GM23338 (cell line): ENCODE results near the gene DYNLT2B. TPM values are rescaled to one million over a fixed set of nuclear protein-coding genes. Genes with fewer than 3 reads are reported as not detected.

Experiments used
- ATAC-seq: fragments of 200-7000 bp; cut with Tn5 transposase; 3 replicates; pipeline ENCODE4 v1.9.1; 2020
- DNase-seq: peaks from one replicate; pipeline ENCODE4 v3.0.0-alpha.2; 2015; ENCODE audit warnings: low spot score
- H2AFZ ChIP-seq: fragments of 200-600 bp; sonication (generic); 2 replicates; pipeline ENCODE4 v1.8.0; 2016; ENCODE audit warnings: antibody characterized with exemption, mild to moderate bottlenecking, moderate library complexity
- H3F3A ChIP-seq: fragments of 200-600 bp; sonication (generic); replicated peaks from 2 replicates; pipeline ENCODE4 v1.8.0; 2017; ENCODE audit warnings: antibody characterized with exemption, mixed run types, low read depth
- H3K27ac ChIP-seq: fragments of 200-600 bp; sonication (generic); 2 replicates; pipeline ENCODE4 v1.6.1; 2016; ENCODE audit warnings: low read depth
- H3K27me3 ChIP-seq: fragments of 200-600 bp; sonication (generic); 2 replicates; pipeline ENCODE4 v1.8.0; 2016; ENCODE audit warnings: mild to moderate bottlenecking, mixed run types, moderate library complexity; ENCODE audit not compliant: insufficient read depth
- H3K36me3 ChIP-seq: fragments of 200-600 bp; sonication (generic); 2 replicates; pipeline ENCODE4 v1.8.0; 2016; ENCODE audit warnings: mild to moderate bottlenecking; ENCODE audit not compliant: insufficient read depth
- H3K4me1 ChIP-seq: fragments of 200-600 bp; sonication (generic); 2 replicates; pipeline ENCODE4 v1.8.0; 2016; ENCODE audit warnings: mild to moderate bottlenecking, moderate library complexity; ENCODE audit not compliant: insufficient read depth
- H3K4me2 ChIP-seq: fragments of 200-600 bp; sonication (generic); 2 replicates; pipeline ENCODE4 v1.7.1; 2017; ENCODE audit warnings: mixed run types
- H3K4me3 ChIP-seq: fragments of 200-600 bp; sonication (generic); 2 replicates; pipeline ENCODE4 v1.6.1; 2016; ENCODE audit warnings: mixed run types
- H3K79me2 ChIP-seq: fragments of 200-600 bp; sonication (generic); replicated peaks from 2 replicates; pipeline ENCODE4 v1.8.0; 2017; ENCODE audit warnings: mild to moderate bottlenecking; ENCODE audit not compliant: insufficient read depth
- H3K9me2 ChIP-seq: fragments of 200-600 bp; sonication (generic); 2 replicates; pipeline ENCODE4 v1.8.0; 2017; ENCODE audit not compliant: insufficient read depth
- H4K20me1 ChIP-seq: fragments of 200-600 bp; sonication (generic); replicated peaks from 2 replicates; pipeline ENCODE4 v1.8.0; 2017; ENCODE audit warnings: mild to moderate bottlenecking; ENCODE audit not compliant: insufficient read depth
- H3K27ac Mint-ChIP-seq: 2 replicates; pipeline ENCODE4 v1.8.0; 2020; ENCODE audit warnings: inconsistent platforms, mild to moderate bottlenecking, moderate library complexity, mixed read lengths
- H3K27me3 Mint-ChIP-seq: 3 replicates; pipeline ENCODE4 v1.8.0; 2022; ENCODE audit warnings: low read depth, mild to moderate bottlenecking, moderate library complexity, mixed read lengths, inconsistent platforms; ENCODE audit not compliant: insufficient read depth, poor library complexity
- H3K36me3 Mint-ChIP-seq: 3 replicates; pipeline ENCODE4 v1.8.0; 2021; ENCODE audit warnings: low read depth, mild to moderate bottlenecking, inconsistent platforms, moderate library complexity, mixed read lengths
- H3K4me1 Mint-ChIP-seq: 3 replicates; pipeline ENCODE4 v1.8.0; 2020; ENCODE audit warnings: mild to moderate bottlenecking, inconsistent platforms, mixed read lengths
- H3K4me3 Mint-ChIP-seq: 3 replicates; pipeline ENCODE4 v1.8.0; 2021; ENCODE audit warnings: moderate library complexity, mild to moderate bottlenecking, inconsistent platforms, mixed read lengths
- H3K9me3 Mint-ChIP-seq: 3 replicates; pipeline ENCODE4 v1.8.0; 2020; ENCODE audit warnings: moderate library complexity, mild to moderate bottlenecking, inconsistent platforms, mixed read lengths
- CTCF ChIP-seq, 2 experiments: fragments of 200-600 bp in 1 of 2; sonication (generic) in 1 of 2; conservative IDR thresholded peaks; 2 replicates each; pipeline versions ENCODE4 v1.5.1 to v1.6.1; 2016 to 2017; ENCODE audit warnings: antibody characterized with exemption in 2 of 2, low read depth in 2 of 2, mild to moderate bottlenecking in 2 of 2, moderate library complexity in 1 of 2
- EZH2phosphoT487 ChIP-seq: fragments of 200-600 bp; sonication (generic); IDR thresholded peaks from one replicate; pipeline ENCODE4 v1.8.1; 2018; ENCODE audit warnings: antibody characterized with exemption; ENCODE audit not compliant: unreplicated experiment
- JUNB ChIP-seq: IDR thresholded peaks from one replicate; pipeline ENCODE4 v1.6.1; 2016; ENCODE audit warnings: antibody characterized with exemption; ENCODE audit not compliant: unreplicated experiment
- NANOG ChIP-seq: IDR thresholded peaks from 2 replicates; pipeline ENCODE4 v1.6.1; 2016; ENCODE audit warnings: antibody characterized with exemption, borderline replicate concordance
- POLR2AphosphoS5 ChIP-seq: IDR thresholded peaks from 2 replicates; pipeline ENCODE4 v1.6.1; 2016; ENCODE audit warnings: antibody characterized with exemption, low read depth
- REST ChIP-seq: IDR thresholded peaks from one replicate; pipeline ENCODE4 v1.6.1; 2018; ENCODE audit warnings: antibody characterized with exemption; ENCODE audit not compliant: unreplicated experiment
- STAT1 ChIP-seq: IDR thresholded peaks from one replicate; pipeline ENCODE4 v1.6.1; 2016; ENCODE audit warnings: antibody characterized with exemption; ENCODE audit not compliant: unreplicated experiment
- ZNF331 ChIP-seq: fragments of 250-450 bp; sonication (Bioruptor Pico); IDR thresholded peaks from 2 replicates; pipeline ENCODE4 v1.5.0; 2020; ENCODE audit warnings: low read depth, mild to moderate bottlenecking, moderate library complexity
- polyA plus RNA-seq: library from polyadenylated mRNA; unstranded; fragments of >200 nt; fragmentation: Nextera tagmentation; extraction: Ambion mirVana; gene quantifications from 2 replicates; pipeline ENCODE4 v1.2.1, GENCODE V29; 2016
- total RNA-seq: library from RNA; depleted of rRNA; stranded (reverse); fragments of >200 nt; shearing (Covaris generic); gene quantifications from 2 replicates; pipeline ENCODE4 v1.2.3, GENCODE V29; 2014
- TF ChIP-seq, protein P1 (sequence below): IDR thresholded peaks from 2 replicates; pipeline ENCODE4 v1.6.1; 2016; ENCODE audit warnings: antibody characterized with exemption

The DYNLT2B gene
- total and polyA plus RNA-seq, 2 experiments from 2014 or later: 11.3 to 42.7 TPM

DNA sequence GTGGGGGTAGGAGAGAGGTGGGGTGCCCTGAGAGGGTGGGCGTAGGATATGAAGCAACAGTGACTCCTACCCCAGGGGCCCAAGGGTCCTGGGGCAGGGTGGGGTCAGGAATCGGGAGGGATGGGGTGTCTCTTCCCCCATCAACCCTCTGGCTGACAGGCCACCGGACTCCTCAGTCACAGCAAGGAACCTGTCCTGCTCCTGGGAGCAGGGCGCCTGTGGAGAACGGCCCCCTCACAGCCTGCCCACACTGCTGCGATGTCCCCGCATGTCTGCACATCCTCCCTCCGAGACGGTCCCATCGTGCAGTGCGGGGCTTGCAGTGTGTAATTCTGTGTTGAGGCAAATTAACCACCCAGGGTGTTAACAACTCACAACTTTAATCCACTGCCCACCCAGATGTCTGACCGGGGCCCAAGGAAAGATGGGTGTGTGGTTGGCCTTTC, 17.5 kb upstream of the DYNLT2B start (continued):
- no peak for TF ChIP-seq REST
- TF ChIP-seq, protein P1, sequence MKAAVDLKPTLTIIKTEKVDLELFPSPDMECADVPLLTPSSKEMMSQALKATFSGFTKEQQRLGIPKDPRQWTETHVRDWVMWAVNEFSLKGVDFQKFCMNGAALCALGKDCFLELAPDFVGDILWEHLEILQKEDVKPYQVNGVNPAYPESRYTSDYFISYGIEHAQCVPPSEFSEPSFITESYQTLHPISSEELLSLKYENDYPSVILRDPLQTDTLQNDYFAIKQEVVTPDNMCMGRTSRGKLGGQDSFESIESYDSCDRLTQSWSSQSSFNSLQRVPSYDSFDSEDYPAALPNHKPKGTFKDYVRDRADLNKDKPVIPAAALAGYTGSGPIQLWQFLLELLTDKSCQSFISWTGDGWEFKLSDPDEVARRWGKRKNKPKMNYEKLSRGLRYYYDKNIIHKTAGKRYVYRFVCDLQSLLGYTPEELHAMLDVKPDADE: no peak
- TF ChIP-seq CTCF (conservative IDR thresholded peaks at IDR 0.05; ENCODE audit: low read depth in 2 of 2): no peak
- TF ChIP-seq STAT1: no peak
- no peak for TF ChIP-seq JUNB
- no peak for TF ChIP-seq ZNF331
- TF ChIP-seq NANOG: no peak
- no peak for TF ChIP-seq POLR2AphosphoS5
- no peak for TF ChIP-seq EZH2phosphoT487

DNA sequence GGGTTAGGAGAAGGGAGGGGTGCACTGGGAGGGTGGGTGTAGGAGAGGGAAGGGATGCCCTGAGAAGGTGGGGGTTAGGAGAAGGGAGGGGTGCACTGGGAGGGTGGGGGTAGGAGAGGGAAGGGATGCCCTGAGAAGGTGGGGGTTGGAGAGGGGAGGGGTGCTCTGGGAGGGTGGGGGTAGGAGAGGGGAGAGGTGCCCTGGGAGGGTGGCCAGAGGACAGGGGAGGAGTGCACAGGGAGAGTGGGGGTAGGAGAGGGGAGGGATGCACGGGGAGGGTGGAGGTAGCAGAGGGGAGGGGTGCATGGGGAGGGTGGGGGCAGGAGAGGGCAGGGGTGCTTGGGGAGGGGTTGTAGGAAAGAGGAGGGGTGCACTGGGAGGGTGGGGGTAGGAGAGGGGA, 16.9 kb upstream of the DYNLT2B start:
- TF ChIP-seq CTCF (conservative IDR thresholded peaks at IDR 0.05; ENCODE audit: low read depth in 2 of 2): no peak
- no peak for TF ChIP-seq JUNB
- no peak for TF ChIP-seq POLR2AphosphoS5
- no peaks in the 10 kb centered on the region for H3F3A ChIP-seq
- no peak overlapping the region for H3K4me3 ChIP-seq
- H3K4me1 Mint-ChIP-seq: no peaks in the 10 kb centered on the region
- no peaks in the 10 kb centered on the region for H3K9me2 ChIP-seq
- H3K4me1 ChIP-seq: no peaks in the 10 kb centered on the region
- H3K27ac ChIP-seq: no peak overlapping the region
- no peaks in the 10 kb centered on the region for H4K20me1 ChIP-seq
- no peak overlapping the region for H3K27ac Mint-ChIP-seq
- no peaks in the 10 kb centered on the region for H3K79me2 ChIP-seq
- no peaks in the 10 kb centered on the region; the same call in 2 of the 3 replicates for H3K9me3 Mint-ChIP-seq
- no peak for DNase-seq
- no peak overlapping the region for H3K4me2 ChIP-seq
- no peak overlapping the region for H3K4me3 Mint-ChIP-seq
- no peaks in the 10 kb centered on the region for H3K27me3 ChIP-seq
- no peaks in the 10 kb centered on the region for H3K36me3 Mint-ChIP-seq
- H3K27me3 Mint-ChIP-seq: peaks cover 5% of the 10 kb centered on the region
- no peaks in the 10 kb centered on the region for H3K36me3 ChIP-seq
- ATAC-seq: no peak
- no peak overlapping the region for H2AFZ ChIP-seq
